ENCODE results near the gene BEST4.
A peak's percentile ranks its signal among the peaks of the same experiment; 100 is the strongest.
"Not testable (repeated sequence)": the region's sequence is repeated elsewhere in the genome, so short reads cannot be mapped to it uniquely, and the experiment has no call there.

Gene BEST4

DNA sequence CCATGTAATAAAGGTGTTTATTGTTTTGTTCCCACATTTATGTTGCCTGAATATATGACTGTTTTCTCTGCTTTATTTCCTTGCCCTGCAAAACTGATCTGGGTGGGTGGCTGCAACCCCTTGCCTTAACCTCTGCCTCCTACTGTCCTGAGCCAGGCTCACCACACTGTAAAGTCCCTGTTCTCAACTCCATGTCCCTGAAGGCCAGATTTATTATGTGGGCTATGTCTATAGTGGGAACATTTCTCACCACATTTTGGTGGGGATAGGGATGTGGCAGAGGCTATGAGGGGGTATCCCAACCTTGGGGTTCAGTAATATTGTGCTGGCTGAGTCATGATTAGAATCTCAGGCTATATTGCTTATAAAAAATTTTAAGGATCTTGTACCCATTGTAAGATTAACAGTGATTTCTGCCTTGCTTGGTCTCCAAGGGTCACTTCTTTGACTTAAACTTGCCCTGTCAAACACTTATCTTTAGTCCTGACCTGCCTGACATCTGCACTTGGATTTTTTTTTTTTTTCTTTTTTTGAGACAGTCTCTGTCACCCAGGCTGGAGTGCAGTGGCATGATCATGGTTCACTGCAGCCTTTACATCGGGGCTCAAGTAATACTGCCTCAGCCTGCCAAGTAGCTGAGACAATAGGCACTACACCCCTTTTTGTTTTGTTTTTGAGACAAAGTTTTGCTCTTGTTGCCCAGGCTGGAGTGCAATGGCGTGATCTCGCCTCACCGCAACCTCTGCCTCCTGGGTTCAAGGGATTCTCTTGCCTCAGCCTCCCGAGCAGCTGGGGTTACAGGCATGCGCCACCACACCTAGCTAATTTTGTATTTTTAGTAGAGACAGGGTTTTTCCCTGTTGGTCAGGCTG lies 9.0 kb downstream of the BEST4 start:
- no peak for DNase-seq (ENCODE audit: low read depth in 2 of 2, low spot score in 1 of 2)

DNA sequence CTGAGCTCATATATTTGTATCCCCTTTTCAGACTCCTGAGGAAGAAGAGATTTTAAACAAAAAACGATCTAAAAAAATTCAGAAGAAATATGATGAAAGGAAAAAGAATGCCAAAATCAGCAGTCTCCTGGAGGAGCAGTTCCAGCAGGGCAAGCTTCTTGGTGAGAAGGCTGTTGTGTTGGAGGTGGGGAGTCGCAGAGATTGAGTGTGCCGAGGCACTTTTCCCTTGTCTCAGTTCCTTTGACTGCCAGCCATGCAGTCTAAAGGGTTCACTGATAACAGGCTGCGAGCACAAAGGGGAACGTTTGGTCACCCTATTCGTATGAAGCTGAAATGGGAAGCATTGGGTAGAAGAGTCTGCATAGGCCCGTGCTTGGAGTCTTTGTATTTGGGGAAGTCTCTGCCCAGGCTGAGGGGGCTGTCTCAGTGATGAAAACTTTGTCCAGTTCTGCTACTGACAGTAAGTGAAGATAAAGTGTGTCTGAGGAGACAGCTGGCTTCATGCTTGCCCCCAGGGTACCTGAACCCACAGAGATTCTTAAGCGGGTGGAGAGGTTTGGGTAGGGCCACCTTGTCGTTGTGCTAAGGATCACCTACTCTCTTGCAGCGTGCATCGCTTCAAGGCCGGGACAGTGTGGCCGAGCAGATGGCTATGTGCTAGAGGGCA lies 9.9 kb downstream of the BEST4 start:
- DNase-seq (ENCODE audit: low read depth in 2 of 2, low spot score in 1 of 2) = no peak

DNA sequence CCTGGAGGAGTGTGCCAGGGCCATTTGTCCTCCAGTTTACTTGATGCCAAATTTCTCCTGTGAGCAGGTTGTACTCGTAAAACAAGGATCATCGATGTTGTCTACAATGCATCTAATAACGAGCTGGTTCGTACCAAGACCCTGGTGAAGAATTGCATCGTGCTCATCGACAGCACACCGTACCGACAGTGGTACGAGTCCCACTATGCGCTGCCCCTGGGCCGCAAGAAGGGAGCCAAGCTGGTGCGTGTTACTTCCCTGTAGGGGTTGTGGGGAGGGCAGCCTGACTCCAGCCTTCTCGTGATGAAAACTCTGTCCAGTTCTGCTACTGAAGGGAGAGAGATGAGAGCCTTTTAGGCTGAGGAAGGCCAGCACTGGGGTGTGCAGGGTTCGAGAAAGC lies 10.4 kb downstream of the BEST4 start:
- DNase-seq (ENCODE audit: low read depth in 2 of 2, low spot score in 1 of 2) = no peak

DNA sequence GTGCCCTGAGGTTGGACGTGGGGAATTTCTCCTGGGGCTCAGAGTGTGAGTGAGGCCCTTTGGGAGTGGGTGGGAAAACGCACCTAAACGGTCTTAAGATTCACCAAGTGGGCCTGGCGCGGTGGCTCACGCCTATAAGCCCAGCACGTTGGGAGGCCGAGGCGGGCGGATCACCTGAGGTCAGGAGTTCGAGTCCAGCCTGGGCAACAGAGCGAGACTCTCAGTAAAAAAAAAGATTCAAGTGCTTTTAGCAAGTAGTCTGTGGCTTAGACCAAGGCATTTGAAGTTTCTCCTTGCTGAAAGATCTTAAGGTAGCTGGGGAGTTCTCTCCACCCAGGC lies 11.3 kb downstream of the BEST4 start:
- DNase-seq (ENCODE audit: low read depth in 2 of 2, low spot score in 1 of 2) = no peak

DNA sequence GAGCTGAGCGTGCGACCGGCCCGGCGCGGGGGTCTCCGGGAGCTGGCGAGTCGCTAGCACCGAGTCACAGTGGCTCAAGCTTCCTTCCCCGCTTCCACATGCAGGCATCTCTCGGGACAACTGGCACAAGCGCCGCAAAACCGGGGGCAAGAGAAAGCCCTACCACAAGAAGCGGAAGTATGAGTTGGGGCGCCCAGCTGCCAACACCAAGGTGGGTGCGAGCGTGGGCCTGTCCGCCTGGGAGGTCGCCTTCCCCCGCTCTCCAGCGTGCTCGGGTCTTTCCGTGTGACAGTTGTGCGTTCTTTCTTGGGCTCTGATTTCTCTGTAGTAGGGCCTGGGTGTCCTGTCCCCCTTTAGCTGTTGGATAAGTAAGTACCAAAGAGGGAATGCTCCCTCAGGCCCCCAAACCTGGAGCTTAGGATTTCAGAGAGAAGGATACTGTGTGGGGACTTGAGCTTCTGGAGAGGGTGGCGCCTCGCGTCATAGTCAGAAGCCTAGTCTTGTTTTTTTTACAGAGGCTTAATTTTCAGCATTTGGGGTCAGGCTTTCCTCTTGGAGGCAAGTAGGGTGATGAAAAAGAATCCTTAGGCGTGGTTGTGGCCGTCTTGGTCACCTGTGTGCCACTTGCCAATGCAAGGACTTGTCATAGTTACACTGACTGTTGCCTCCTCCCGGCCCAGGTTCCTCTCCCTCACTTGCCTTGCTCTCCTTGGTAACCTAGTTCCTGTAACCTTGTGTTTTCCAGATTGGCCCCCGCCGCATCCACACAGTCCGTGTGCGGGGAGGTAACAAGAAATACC lies 11.8 kb downstream of the BEST4 start:
- no peak for DNase-seq (ENCODE audit: low read depth in 2 of 2, low spot score in 1 of 2)

DNA sequence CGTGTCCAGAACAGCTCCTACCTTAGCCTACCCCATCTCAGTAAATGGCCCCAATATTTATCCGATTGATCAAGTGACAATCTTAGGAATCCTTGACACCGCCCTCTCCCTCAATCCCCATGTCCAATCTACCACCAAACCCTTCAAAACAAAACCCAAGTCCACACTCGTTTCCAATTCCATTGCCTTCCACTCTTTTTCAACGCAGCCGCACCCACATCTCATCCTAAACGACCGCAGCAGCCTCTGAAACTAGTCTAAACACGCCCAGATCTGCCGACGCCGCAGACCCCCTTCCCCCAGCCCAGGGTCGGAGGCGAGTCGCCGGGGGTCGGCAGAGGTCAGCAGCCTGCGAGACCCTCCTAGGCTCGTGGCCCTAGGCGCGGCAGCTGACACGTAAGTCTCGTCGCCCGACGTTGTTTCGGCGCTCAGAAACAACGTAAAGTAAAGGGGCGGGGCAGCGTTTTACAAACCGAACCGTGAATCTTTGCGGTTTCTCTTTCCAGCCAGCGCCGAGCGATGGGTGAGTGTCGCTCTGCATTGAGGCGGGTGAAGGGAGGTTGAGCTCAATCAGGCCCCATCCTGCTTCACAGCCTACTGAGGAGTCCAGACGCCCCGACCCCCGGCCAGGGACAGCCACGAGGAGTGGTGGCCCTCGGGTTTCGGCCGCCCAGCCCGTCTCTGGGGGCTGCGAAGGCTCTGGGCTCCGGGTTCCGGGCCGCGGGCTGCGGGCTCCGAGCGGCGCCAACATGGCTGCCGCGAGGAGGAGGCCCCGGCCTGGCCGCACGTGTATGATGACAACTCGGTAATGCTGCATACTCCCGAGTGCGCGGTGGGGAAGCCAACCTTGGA lies 12.7 kb downstream of the BEST4 start, which contains the start of gene RPS8:
RPS8 (plus strand) TSS at position 463 of the 852 bp plus-strand sequence; CDS start at position 520, 57 bp downstream.
- DNase-seq (ENCODE audit: low read depth in 2 of 2, low spot score in 1 of 2) = peak; percentile 78 to 84

DNA sequence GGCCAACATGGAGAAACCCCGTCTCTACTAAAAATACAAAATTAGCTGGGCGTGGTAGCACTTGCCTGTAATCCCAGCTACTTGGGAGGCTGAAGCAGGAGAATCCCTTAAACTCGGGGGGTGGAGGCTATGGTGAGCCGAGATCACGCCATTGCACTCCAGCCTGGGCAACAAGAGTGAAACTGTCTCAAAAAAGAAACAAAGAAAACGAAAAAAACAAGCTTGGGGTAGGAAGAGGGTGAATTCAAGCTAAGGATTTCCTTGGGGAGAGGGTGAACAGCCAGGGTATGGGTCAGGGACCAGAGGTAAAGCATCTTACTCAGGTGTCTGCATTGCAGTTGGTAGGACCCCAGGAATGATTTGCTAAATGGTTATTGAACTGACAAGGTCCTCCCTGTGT lies 21.5 kb downstream of the BEST4 start:
- DNase-seq (ENCODE audit: low read depth in 2 of 2, low spot score in 1 of 2) = not testable (repeated sequence)

DNA sequence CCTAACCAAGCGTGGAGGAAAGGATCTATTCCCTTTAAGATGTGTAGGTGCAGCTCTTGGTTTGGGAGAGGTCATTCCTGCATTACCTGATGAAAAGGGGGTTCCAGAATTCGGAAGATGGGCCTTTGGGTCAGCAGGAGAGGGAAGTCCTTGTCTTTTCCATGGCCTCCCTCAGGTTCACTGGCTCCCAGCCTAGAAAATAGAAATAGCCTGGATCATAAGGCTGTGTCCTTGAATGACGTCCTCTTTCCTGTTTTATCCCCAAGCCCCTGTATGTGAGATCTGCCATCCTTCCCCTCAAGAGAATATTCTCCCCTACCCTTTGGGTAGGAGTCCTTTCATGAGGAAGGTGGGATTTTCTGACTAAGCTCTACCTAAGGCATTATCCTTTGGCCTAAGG lies 27.1 kb downstream of the BEST4 start:
- DNase-seq (ENCODE audit: low read depth in 2 of 2, low spot score in 1 of 2) = no peak

DNA sequence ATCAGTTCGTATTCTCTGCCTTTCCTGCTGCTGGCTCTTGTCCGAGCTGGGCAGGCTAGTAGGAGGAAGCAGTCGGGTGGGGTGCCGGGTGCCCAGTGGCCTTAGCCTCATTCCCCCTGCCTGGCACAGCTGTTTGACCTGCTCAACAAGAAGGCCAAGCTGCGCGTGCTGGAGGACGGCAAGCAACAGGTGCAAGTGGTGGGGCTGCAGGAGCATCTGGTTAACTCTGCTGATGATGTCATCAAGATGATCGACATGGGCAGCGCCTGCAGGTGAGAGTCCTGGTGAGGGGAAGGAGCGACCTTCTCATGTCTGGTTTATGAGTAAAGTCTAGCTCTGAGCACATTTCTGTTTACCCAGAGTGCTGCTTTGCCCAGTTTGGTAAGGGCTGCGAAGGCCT lies 28.9 kb downstream of the BEST4 start:
- DNase-seq (ENCODE audit: low read depth in 2 of 2, low spot score in 1 of 2) = no peak

DNA sequence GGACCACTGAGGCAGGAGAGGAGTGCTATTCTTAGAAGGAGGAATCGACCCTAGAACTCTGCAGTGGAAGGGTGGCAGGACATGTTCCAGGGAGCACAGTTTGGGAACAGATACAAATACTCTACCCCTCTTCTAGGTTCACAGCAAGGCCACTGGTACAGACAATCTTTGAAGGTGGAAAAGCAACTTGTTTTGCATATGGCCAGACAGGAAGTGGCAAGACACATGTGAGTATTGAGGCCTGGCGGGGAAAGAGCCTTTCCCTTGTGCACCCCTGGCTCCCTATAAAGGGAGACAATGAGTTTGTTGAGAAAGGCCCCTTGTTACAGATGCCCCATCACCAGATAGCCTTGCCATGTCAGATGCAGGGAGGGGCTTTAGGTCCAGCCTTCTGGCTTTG lies 30.6 kb downstream of the BEST4 start:
- DNase-seq (ENCODE audit: low read depth in 2 of 2, low spot score in 1 of 2) = no peak

DNA sequence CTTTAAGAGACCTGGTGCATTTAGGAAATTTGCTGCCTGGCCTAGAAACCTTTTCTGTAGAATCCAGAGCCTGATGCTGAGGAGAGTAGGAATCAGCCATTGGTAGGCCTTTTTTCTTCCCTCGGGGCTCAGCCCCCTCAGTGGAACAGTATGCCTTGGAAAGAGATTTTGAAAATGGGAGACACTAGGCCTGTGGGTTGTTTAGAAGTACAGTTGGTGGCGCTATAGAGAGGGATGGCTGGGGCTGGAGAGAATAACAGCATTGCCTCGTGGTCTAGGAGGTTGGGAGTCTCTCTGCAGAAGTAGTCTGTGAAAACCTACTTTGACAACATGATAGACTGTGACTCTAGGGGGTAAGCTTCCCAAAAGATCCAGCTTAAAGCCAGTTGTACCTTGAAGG lies 40.1 kb downstream of the BEST4 start:
- DNase-seq (ENCODE audit: low read depth in 2 of 2, low spot score in 1 of 2) = no peak

DNA sequence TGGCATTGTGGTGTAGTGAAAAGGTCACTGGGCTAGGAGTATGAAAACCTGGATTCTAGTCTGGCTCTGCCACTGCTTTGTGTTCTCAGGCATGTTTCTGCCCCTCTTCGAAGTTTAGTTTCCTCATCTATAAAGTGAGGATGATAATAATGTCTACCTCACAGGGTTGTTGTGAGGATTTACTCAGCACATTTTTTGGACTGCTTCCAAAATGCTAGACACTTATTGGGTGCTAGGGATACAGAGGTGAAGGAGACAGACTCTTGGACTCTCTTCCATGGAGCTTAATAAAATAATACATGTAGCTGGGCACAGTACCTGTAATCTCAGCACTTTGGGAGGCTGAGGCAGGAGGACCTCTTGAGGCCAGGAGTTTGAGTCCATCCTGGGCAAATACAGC lies 44.8 kb downstream of the BEST4 start:
- no peak for DNase-seq (ENCODE audit: low read depth in 2 of 2, low spot score in 1 of 2)

DNA sequence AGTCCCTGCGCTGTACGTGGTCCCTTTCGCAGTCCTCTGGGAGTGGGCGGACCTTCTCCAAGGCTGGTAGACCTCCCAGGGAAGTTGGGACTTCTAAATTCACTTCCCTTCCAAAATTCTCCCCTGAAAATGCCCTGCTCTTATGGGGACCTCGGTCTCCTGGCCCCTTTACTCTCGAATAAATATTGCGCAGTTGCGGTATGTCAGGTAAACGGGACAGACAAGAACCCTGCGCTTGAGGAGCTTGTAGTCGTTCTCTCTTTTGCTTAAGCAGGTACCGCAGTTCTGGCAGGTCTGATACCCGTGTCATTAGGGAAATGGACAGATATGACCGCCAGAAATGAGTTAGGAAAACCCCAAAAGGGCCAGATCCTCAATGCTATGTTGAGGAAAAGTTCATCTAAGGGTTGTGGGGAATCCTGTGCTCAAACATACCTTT lies 47.8 kb downstream of the BEST4 start:
- DNase-seq (ENCODE audit: low read depth in 2 of 2, low spot score in 1 of 2) = no peak

DNA sequence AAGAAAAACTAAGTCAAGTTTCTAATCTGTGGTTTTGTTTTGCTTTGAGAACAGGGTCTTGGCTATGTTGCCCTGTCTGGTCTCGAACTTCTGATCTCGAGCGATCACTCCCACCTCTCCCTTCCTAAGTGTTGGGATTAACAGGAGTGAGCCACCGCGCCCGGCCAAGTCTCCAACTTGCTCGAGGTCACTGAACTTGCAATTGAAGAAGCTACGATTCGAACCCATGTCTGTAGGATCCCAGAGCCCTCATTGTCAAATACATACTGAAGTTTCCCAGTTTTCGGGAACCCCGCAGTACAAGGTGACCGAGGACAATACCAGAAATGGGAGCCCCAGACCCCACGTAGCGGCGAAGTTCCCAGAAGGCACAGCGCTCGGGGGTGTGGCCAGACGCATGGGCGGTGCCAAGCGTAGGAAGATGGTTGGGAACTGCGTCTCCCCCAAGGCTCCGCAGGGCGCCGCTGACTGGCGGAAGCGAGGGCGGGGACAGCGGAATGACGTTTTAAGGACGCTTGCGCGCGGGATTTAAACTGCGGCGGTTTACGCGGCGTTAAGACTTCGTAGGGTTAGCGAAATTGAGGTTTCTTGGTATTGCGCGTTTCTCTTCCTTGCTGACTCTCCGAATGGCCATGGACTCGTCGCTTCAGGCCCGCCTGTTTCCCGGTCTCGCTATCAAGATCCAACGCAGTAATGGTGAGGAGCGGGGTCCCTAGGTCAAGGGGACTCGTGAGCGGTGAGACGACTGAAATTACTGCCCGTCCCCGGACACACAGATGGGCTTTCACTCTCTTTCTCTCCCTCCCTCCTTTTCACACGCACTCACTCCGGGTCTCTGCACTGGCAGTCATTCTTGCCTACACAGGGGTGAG lies 48.4 kb downstream of the BEST4 start, which contains the start of gene KIF2C:
KIF2C (plus strand) TSS at position 531 of the 872 bp plus-strand sequence; CDS start at position 627, 96 bp downstream.
- DNase-seq (ENCODE audit: low read depth in 2 of 2, low spot score in 1 of 2) = peak; percentile 86 to 93

DNA sequence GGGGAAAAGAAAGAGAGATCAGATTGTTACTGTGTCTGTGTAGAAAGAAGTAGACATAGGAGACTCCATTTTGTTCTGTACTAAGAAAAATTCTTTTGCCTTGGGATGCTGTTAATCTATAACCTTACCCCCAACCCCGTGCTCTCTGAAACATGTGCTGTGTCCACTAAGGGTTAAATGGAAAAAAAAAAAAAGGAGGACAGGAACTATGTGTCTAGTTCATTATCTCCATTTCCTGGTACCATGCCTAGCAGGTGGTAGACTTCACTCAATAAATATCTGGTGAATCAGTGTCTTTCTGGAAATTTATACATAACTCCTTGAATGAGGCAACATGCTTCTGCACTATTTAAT lies 49.0 kb downstream of the BEST4 start:
- DNase-seq (ENCODE audit: low read depth in 2 of 2, low spot score in 1 of 2) = not testable (repeated sequence)

DNA sequence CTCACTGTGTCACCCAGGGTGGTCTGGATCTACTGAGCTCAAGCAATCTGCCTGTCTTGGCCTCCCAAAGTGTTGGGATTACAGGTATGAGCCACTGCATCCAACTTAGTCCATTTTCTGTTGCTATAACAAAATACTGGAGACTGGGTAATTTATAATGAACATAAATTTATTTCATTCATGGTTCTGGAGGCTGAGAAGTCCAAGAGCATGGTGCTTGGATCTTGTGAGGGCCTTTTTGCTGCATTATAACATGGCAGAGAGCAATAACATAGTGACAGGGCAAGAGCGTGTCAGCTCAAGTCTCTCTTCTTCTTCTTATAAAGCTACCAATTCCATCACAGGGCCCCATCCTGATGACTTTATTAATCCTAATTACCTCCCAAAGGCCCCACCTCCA lies 52.0 kb downstream of the BEST4 start:
- no peak for DNase-seq (ENCODE audit: low read depth in 2 of 2, low spot score in 1 of 2)

DNA sequence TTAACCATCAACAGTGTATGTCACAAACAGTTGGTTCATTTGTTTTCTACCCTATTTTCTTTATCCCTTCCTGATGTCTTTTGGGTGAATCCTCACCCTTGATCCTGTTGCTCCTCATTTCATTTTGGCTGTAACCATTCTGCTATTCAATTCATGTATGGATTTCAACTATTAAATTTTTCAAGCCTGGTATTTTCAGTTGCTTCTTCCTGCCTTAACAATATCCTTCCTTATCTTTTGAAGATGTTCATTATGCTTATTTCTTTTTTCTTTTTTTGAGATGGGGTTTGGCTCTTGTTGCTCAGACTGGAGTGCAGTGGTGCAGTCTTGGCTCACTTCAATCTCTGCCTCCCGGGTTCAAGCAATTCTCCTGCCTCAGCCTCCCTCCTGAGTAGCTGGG lies 54.2 kb downstream of the BEST4 start:
- no peak for DNase-seq (ENCODE audit: low read depth in 2 of 2, low spot score in 1 of 2)
